Epithelial cell of proximal tubule (primary cell): ENCODE data around the gene NID2. TPM values are rescaled to one million over a fixed set of nuclear protein-coding genes. Genes with fewer than 3 reads are reported as not detected.

Experiments
- DNase-seq: peaks from one replicate; pipeline ENCODE4 v3.0.0-alpha.2; 2011; ENCODE audit warnings: low read depth
- H3K4me3 ChIP-seq: 2 replicates; pipeline ENCODE4 v1.5.1; 2011; ENCODE audit warnings: low read depth, mild to moderate bottlenecking, low read length
- CTCF ChIP-seq: conservative IDR thresholded peaks from 2 replicates; pipeline ENCODE4 v1.5.1; 2012; ENCODE audit warnings: low read depth, mild to moderate bottlenecking, low read length
- total RNA-seq: library from RNA; depleted of rRNA; stranded (reverse); fragments of >200 nt; gene quantifications from 2 replicates; pipeline ENCODE4 v1.2.3, GENCODE V29; 2015

NID2 gene
- total RNA-seq, 1 donor from 2014 or later: 13.5 TPM

- peak; percentile 74 for DNase-seq
- no peak overlapping the region for H3K4me3 ChIP-seq
- TF ChIP-seq CTCF: no peak
These were observed 11.4 kb upstream of the NID2 start for GRCh38 chr14:52080158-52080800.

GRCh38 chr14:52079239-52079959 is 10.5 kb upstream of the NID2 start:
- TF ChIP-seq CTCF: no peak
- H3K4me3 ChIP-seq: no peak overlapping the region
- DNase-seq: no peak

- no peak for TF ChIP-seq CTCF
- no peak overlapping the region for H3K4me3 ChIP-seq
- no peak for DNase-seq
These were observed 9.9 kb upstream of the NID2 start for GRCh38 chr14:52078721-52079120.

- no peak for TF ChIP-seq CTCF
- DNase-seq: no peak
- no peak overlapping the region for H3K4me3 ChIP-seq
These were observed 9.3 kb upstream of the NID2 start for GRCh38 chr14:52078095-52078531.

- H3K4me3 ChIP-seq: no peak overlapping the region
- peak; percentile 13 for TF ChIP-seq CTCF
- DNase-seq: no peak
These were observed 8.6 kb upstream of the NID2 start for GRCh38 chr14:52077256-52077979.

- no peak for TF ChIP-seq CTCF
- H3K4me3 ChIP-seq: no peak overlapping the region
- DNase-seq: no peak
These were observed 7.5 kb upstream of the NID2 start for GRCh38 chr14:52076334-52076733.
